G401 (cell line): Measurements from ENCODE around the gene FBXO21. TPM values are rescaled to one million over a fixed set of nuclear protein-coding genes. Genes with fewer than 3 reads are reported as not detected.

ENCODE experiments used
- DNase-seq: peaks from one replicate; pipeline ENCODE4 v3.0.0-alpha.2; 2015; ENCODE audit warnings: low spot score
- in situ Hi-C: cut with HindIII; loops from 2 replicates; pipeline ENCODE4 v1.10.0; 2016; ENCODE audit warnings: low sequenced_read_pairs, mixed read lengths
- total RNA-seq: library from RNA; depleted of rRNA; stranded (reverse); fragments of >200 nt; shearing (Covaris generic); gene quantifications from 2 replicates; pipeline ENCODE4 v1.2.3, GENCODE V29; 2014

Gene FBXO21
- total RNA-seq, 1 experiment from 2014 or later: 58.9 TPM

GRCh38 chr12:117171499-117172162 is 18.6 kb downstream of the FBXO21 start:
- in situ Hi-C loops: no loop called here
- DNase-seq: no peak

DNA sequence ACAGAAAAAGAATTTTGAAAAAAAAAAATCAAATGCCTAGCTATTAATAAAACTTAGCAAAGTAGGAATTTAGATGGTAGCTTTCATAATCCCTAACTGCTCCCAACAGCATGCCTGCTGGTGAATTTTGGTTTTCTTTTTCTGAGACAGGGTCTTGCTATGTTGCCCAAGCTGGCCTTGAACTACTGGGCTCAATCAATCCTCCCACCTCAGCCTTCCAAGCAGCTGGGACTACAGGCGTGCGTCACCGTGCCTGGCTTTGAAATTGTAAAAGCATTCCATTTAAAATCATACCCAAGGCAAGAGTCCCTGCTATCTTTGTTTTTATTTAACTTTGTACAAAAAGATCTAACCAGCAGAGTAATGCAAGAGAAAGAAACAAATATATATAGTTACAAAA is 20.7 kb downstream of the FBXO21 start:
- DNase-seq: no peak
- in situ Hi-C loops: no loop called here

- no peak for DNase-seq
- in situ Hi-C loops: no loop called here
These were observed 21.3 kb downstream of the FBXO21 start for GRCh38 chr12:117168976-117169375.

DNA sequence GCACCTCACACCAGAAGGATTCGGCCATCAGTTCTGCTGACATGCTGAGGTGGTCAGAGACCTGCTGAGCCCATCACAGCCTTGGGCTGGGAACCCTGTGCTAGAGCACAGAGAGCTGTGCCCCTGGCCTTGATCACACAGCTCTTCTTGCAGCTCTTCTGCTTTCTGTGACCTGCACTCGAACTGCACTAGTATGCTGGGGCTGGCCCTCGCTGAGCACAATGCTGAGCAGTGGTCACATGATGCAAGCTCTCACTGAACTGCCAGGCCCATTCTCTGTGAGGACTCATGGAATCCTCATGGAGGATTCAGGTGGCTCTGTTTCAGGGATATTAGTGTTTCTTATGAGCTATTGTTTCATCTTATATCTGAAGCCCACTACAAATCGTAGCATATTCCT is 22.5 kb downstream of the FBXO21 start:
- no peak for DNase-seq
- in situ Hi-C loops: no loop called here

DNA sequence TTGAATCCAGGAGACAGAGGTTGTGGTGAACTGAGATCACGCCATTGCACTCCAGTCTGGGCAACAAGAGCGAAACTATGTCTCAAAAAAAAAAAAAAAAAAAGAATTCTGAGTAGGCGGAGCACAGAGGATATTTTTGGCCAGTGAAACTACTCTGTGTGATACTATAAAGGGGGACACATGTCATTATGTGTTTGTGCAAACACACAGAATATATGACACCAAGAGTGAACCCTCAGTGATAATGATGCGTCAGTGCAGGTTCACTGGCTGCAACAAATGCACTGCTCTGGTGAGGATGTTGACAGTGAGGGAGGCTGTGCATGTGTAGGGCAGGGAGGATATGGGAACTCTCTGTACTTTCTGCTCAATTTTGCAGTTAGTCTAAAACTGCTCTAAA is 24.2 kb downstream of the FBXO21 start:
- in situ Hi-C loops: no loop called here

GRCh38 chr12:117165342-117165741 is 24.9 kb downstream of the FBXO21 start:
- peak; percentile 97 for DNase-seq
- in situ Hi-C loops: no loop called here

More for the DNA sequence above, 24.2 kb downstream of the FBXO21 start:
- DNase-seq: no peak

GRCh38 chr12:117162633-117163032 is 27.6 kb downstream of the FBXO21 start:
- DNase-seq: no peak
- in situ Hi-C loops: no loop called here

DNA sequence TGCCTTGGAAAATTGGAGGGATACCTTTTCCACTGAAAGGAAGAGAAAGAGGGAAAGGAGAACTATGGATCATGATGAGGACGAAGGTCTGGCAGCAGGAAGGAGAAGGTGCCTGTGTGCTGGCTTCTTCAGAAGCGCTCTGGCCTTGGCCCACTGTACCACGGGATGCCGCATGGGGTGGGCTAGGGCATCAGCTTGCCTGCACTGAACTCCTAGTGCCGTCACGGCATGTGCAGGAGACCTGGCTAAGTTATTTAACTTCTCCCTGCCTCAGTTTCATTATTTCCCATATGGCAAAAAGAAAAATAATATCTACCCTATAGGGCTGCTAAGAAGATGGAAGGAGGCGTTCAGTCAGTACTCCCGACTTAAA is 28.1 kb downstream of the FBXO21 start:
- in situ Hi-C loops: no loop called here
- DNase-seq: no peak

DNA sequence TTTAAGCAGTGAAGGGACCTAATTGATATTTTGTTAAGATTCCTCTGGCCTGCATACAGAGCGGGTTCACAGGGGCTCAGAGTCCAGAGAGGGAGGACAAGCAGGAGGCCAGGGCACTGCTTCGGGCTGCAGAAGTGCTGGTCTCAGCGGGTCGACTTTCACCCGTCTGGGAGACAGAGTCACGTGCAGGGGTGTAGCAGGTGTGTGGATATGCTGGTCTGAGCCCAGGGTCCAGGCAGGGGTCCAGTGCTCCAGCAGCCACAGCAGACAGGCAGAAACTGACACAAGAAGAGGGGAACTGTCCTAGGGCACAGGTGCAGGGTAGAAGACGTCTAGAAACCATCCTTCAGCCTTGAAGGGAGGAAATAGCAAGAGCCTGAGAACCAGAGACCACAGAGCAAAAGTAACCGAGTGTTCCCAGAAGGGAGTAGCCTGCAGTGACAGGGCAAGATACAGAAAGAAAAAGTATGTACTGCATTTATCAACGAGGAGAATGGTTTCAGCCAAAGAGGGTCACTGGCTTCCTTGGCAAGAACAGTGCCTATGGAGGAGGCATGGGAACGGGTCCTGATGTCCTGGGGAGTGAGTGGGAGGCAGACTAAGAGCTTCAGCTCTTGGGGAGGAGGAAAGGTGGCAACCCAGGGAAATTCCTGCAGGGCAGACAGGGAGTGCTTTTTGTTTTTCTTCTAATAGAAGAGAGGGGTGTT is 28.7 kb downstream of the FBXO21 start:
- peak; percentile 51 for DNase-seq
- in situ Hi-C loops: no loop called here

GRCh38 chr12:117159674-117160073 is 30.6 kb downstream of the FBXO21 start:
- in situ Hi-C loops: no loop called here
- no peak for DNase-seq

DNA sequence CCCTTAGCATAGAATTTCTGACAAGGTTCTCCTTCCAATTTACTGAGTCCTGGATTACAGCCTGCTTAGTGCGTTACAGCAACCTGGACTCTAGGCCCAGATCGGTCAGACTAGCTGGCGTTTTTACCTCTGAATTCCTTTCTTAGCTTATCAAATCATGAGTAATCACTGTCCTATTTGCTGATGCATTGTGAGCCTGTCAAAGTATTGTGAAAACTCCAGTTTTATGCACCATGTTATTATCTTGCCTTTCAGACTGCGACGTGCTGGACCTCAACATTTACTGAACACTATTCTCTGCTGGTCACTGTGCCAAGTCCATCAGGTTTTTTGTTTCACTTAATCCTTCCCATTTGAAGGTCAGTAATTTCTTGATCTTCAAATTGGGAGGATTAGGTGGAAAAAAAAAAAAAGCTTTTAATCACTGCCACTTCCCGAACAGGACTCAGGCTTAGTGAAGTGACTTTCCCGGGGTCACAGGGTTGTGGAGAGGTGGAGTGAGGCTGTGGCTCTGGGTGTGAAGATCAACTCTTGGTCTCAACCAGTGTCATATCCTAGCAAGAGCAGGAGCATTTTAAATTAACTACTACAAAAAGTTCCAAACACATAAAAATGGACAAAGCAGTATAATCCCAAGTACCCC is 31.2 kb downstream of the FBXO21 start:
- DNase-seq: no peak
- in situ Hi-C loops: no loop called here

- no peak for DNase-seq
- in situ Hi-C loops: no loop called here
These were observed 32.2 kb downstream of the FBXO21 start for GRCh38 chr12:117158096-117158495.

- in situ Hi-C loops: no loop called here
- DNase-seq: peak; percentile 55
These were observed 34.8 kb downstream of the FBXO21 start for GRCh38 chr12:117155278-117156060.

DNA sequence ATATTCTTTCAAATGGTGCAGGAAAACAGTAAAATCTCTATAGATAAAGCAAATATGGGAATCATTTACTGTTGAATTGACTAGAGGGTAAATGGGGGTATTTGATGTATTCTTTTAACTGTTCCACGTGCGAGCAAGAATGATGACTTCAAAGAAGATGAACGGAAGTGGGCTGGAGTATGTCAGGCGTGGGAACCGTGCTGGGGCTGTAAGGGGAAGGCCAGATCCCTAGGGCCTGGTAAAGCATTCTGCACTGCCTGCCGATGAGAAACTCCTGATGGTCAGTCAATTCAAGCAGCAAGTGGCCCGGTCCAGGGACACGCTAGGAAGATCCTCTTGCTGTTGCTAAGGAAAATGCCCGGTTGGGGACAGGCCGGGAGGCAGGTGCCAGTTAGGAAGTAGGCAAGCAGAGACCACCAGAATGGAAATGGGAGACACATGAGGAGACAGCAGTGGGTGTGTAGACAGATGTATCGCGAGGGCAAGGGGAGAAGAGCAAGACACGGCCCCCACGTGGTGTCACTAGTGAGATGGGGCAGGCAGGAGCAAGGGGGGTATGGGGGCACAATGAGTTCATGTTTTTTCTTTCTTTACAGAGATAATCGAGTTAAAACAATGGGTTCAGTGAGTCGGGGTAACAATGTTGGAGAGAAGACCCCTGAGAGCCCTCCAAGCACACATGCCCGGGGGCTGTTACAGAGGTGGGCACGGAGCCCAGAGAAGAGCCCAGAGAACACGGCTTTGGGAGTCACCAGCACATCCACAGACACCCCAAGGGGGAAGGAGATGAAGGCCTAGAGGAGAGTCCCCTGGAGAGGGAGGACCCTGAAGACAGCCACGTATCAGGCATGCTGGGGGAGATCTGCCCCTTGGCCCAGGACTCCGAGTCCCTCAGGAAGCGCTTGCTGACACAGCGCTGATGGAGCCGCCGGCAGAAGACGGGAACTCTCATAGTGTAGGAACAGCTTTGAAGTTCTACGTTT is 37.2 kb downstream of the FBXO21 start:
- in situ Hi-C loops: no loop called here
- DNase-seq: no peak

DNA sequence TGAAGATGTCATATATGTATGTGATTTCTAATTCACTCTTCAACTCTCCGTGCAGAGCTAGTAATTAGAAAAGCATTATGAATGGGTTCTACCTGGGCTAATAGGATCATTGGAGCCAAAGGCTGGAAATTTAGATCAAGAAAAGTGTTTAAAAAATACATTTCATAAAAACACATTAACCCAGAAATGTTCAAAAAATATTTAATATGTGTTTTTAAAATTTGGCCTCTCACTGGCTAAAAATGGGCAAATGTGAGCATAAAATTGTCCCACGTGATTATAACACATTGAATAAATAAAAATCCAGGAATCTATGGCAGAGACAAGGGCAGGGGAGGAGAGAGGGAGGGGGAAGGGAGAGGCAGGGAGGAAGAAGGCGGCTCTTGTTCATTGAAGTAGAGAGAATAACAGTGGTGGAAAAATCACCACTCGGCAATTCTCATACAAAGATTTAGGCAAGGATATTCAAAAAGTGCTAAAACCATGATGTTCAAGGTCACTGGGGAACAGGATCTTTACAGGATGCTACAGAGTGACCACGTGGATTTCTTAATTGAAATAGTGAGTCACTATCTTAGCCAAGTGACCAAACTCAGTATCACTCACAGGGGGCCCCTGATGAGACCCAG is 38.8 kb downstream of the FBXO21 start:
- DNase-seq: no peak
- in situ Hi-C loops: no loop called here

DNA sequence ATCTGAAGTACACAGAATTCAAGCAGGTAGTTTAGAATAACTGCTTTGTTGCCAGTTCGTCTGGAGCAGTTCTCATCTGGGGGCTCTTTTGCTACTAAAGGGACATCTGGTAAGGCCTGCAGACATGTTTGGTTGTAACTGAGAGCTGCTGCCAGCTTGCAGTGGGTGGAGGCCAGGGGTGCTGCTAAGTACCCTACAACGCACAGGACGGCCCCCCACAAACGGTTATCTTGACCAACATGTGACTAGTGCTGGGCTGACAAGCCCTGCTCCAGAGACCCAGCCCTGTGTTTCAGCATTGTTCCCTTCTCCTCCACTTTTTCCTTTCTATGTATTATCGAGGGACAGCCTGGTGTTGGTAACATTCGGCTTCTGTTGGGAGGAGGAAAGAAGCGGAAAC is 40.8 kb downstream of the FBXO21 start:
- no peak for DNase-seq
- in situ Hi-C loops: no loop called here

DNA sequence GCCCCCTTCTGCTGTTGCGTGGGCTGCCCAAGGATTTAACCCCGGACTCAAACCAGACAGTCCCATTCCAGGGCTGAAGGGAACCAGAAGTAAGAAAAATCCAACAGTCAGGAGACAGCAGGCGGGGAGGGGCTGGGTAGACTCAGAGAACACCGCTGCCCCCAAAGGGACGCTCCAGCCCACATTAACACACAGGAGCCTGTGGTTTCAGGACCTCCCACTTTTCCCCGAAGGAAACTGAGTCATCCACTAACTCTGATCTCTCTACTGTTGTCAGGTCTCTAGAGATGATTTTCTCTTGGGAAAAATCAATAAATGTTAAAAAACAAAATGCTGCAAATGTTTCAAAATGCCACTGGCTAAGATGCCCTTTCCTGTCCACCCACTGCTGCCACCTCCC is 41.6 kb downstream of the FBXO21 start:
- in situ Hi-C loops: no loop called here
- no peak for DNase-seq

DNA sequence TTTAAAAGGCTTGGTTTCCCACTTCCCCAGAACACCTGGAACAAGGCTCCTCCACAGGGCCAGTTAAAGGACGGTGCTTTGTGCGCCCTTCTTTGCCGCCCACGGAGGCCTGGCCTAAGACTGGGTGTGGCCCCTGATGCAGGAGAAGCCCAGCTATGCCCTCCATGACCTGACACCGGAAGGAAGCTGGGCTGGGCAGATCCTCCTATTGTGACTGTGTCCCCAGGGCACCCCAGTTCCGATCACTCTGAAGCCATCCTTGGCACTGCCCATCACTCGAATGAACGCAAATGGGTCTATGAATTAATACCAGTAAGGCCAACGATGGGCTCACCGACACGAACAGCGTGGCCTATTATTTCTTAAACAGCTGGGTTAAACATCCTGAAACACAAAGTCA is 42.6 kb downstream of the FBXO21 start:
- no peak for DNase-seq
- in situ Hi-C loops: no loop called here
